Measurements from ENCODE around the gene ZBTB1. TPM values are rescaled to one million over a fixed set of nuclear protein-coding genes. Genes with fewer than 3 reads are reported as not detected.
"Not testable (repeated sequence)": the region's sequence is repeated elsewhere in the genome, so short reads cannot be mapped to it uniquely, and the experiment has no call there.

The ZBTB1 gene
- total RNA-seq, 1 donor from 2014 or later: 48.9 TPM

DNA sequence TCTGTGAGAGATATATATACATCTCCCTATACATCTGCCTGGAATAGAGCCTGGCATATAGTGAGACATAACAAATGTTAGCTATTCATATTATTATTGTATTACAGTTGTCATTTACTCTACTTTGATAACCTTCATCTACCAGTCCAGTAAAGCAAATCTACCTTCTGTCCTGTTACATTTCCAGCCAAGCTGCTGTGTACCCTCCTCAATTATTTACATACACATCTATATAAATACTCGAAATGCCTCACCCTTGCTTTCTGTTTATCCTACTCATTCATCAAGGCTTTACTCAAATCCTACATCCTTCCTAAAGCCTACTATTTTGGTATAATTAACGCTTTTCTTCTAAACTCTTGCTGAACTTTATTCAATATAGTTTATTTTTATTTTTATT, 8.7 kb downstream of the ZBTB1 start:
- DNase-seq (ENCODE audit: extremely low spot score in 2 of 2): no peak
- H3K27ac ChIP-seq: no peak overlapping the region
- H3K4me1 ChIP-seq: peaks cover 90% of the 10 kb centered on the region
- intact Hi-C loops (cut with DNase I): no loop called here
- H3K9me3 ChIP-seq: no peaks in the 10 kb centered on the region
- TF ChIP-seq POLR2A (IDR thresholded peaks at IDR 0.05) (no peak), POLR2AphosphoS5 (IDR thresholded peaks at IDR 0.05; ENCODE audit: insufficient read depth in 1 of 2, low read depth in 1 of 2) (no peak)
- TF ChIP-seq, protein P1, sequence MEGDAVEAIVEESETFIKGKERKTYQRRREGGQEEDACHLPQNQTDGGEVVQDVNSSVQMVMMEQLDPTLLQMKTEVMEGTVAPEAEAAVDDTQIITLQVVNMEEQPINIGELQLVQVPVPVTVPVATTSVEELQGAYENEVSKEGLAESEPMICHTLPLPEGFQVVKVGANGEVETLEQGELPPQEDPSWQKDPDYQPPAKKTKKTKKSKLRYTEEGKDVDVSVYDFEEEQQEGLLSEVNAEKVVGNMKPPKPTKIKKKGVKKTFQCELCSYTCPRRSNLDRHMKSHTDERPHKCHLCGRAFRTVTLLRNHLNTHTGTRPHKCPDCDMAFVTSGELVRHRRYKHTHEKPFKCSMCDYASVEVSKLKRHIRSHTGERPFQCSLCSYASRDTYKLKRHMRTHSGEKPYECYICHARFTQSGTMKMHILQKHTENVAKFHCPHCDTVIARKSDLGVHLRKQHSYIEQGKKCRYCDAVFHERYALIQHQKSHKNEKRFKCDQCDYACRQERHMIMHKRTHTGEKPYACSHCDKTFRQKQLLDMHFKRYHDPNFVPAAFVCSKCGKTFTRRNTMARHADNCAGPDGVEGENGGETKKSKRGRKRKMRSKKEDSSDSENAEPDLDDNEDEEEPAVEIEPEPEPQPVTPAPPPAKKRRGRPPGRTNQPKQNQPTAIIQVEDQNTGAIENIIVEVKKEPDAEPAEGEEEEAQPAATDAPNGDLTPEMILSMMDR (IDR thresholded peaks at IDR 0.05): no peak
- H3K4me3 ChIP-seq: no peak overlapping the region
- no peaks in the 10 kb centered on the region for H3K27me3 ChIP-seq
- no peaks in the 10 kb centered on the region for H3K36me3 ChIP-seq

- DNase-seq (ENCODE audit: extremely low spot score in 2 of 2): no peak
- Histone ChIP-seq H3K4me1 (peaks cover 77% of the 10 kb centered on the region), H3K27ac (no peak overlapping the region), H3K36me3 (no peaks in the 10 kb centered on the region), H3K4me3 (no peak overlapping the region), H3K27me3 (no peaks in the 10 kb centered on the region), H3K9me3 (no peaks in the 10 kb centered on the region)
- intact Hi-C loops (cut with DNase I): no loop called here
- TF ChIP-seq, protein P1 (IDR thresholded peaks at IDR 0.05): no peak
- peak in 1 of 2 donors; percentile 79 for TF ChIP-seq POLR2AphosphoS5 (IDR thresholded peaks at IDR 0.05; ENCODE audit: insufficient read depth in 1 of 2, low read depth in 1 of 2)
Observed at GRCh38 chr14:64515053-64515452, 10.5 kb downstream of the ZBTB1 start.

GRCh38 chr14:64516969-64517368, 12.4 kb downstream of the ZBTB1 start:
- Histone ChIP-seq H3K4me1 (peaks cover 59% of the 10 kb centered on the region), H3K4me3 (no peak overlapping the region), H3K36me3 (no peaks in the 10 kb centered on the region), H3K9me3 (no peaks in the 10 kb centered on the region), H3K27me3 (no peaks in the 10 kb centered on the region), H3K27ac (no peak overlapping the region)
- TF ChIP-seq POLR2AphosphoS5 (IDR thresholded peaks at IDR 0.05; ENCODE audit: insufficient read depth in 1 of 2, low read depth in 1 of 2) (no peak), POLR2A (IDR thresholded peaks at IDR 0.05) (no peak)
- TF ChIP-seq, protein P1 (IDR thresholded peaks at IDR 0.05): no peak
- DNase-seq (ENCODE audit: extremely low spot score in 2 of 2): no peak
- intact Hi-C loops (cut with DNase I): no loop called here

GRCh38 chr14:64517667-64518066, 13.1 kb downstream of the ZBTB1 start:
- DNase-seq (ENCODE audit: extremely low spot score in 2 of 2); H3K36me3 ChIP-seq; H3K27ac ChIP-seq; intact Hi-C loops (cut with DNase I); H3K9me3 ChIP-seq; H3K4me3 ChIP-seq; H3K27me3 ChIP-seq: not testable (repeated sequence)
- H3K4me1 ChIP-seq: peaks cover 56% of the 10 kb centered on the region

GRCh38 chr14:64518229-64518628, 13.7 kb downstream of the ZBTB1 start:
- Histone ChIP-seq H3K27ac (no peak overlapping the region), H3K4me1 (peaks cover 52% of the 10 kb centered on the region), H3K27me3 (no peaks in the 10 kb centered on the region), H3K36me3 (peaks cover 0 to 7% of the 10 kb centered on the region in 2 donors), H3K4me3 (no peak overlapping the region), H3K9me3 (no peaks in the 10 kb centered on the region)
- intact Hi-C loops (cut with DNase I): no loop called here
- TF ChIP-seq POLR2AphosphoS5 (IDR thresholded peaks at IDR 0.05; ENCODE audit: insufficient read depth in 1 of 2, low read depth in 1 of 2) (no peak), POLR2A (IDR thresholded peaks at IDR 0.05) (no peak)
- TF ChIP-seq, protein P1 (IDR thresholded peaks at IDR 0.05): no peak
- no peak for DNase-seq (ENCODE audit: extremely low spot score in 2 of 2)

- no peaks in the 10 kb centered on the region for H3K9me3 ChIP-seq
- no peak overlapping the region for H3K27ac ChIP-seq
- H3K4me1 ChIP-seq: peaks cover 28% of the 10 kb centered on the region
- H3K4me3 ChIP-seq: no peak overlapping the region
- intact Hi-C loops (cut with DNase I): no loop called here
- no peaks in the 10 kb centered on the region for H3K27me3 ChIP-seq
- H3K36me3 ChIP-seq: peaks cover 0 to 7% of the 10 kb centered on the region in 2 donors
- DNase-seq (ENCODE audit: extremely low spot score in 2 of 2): no peak
- TF ChIP-seq, protein P1 (IDR thresholded peaks at IDR 0.05): no peak
- TF ChIP-seq POLR2A (IDR thresholded peaks at IDR 0.05) (no peak), POLR2AphosphoS5 (IDR thresholded peaks at IDR 0.05; ENCODE audit: insufficient read depth in 1 of 2, low read depth in 1 of 2) (no peak)
Observed at GRCh38 chr14:64520699-64521098, 16.1 kb downstream of the ZBTB1 start.
